Gastrocnemius medialis (tissue), 4 donors: Measurements from ENCODE around the gene C1QTNF1. TPM values are rescaled to one million over a fixed set of nuclear protein-coding genes. Genes with fewer than 3 reads are reported as not detected.
A peak's percentile ranks its signal among the peaks of the same experiment; 100 is the strongest.

Experiments
- ATAC-seq, 2 donors: fragments of 150-250 bp; one replicate each; pipeline ENCODE4 v1.9.1; 2016
- DNase-seq, 2 donors: peaks; one replicate each; pipeline ENCODE4 v3.0.0-alpha.2; 2019
- H3K27ac ChIP-seq, 4 donors: fragments of 200-600 bp; sonication (generic); 1 replicate in 1 of 4; 2 replicates in 3 of 4; pipeline ENCODE4 v1.5.1; 2016 to 2018; ENCODE audit warnings: mild to moderate bottlenecking in 2 of 4, moderate library complexity in 1 of 4
- H3K27me3 ChIP-seq, 3 donors: fragments of 200-600 bp; sonication (generic) in 2 of 3; 1 replicate in 1 of 3; 2 replicates in 2 of 3; pipeline versions ENCODE4 v1.5.1 to v1.6.0; 2016 to 2019; ENCODE audit warnings: mild to moderate bottlenecking in 1 of 3, moderate library complexity in 1 of 3
- H3K36me3 ChIP-seq, 2 donors: fragments of 200-600 bp; sonication (generic) in 1 of 2; one replicate each; pipeline ENCODE4 v1.5.1; 2017 to 2018
- H3K4me1 ChIP-seq, 2 donors: fragments of 200-600 bp; sonication (generic) in 1 of 2; one replicate each; pipeline ENCODE4 v1.5.1; 2016 to 2017; ENCODE audit warnings: mild to moderate bottlenecking in 2 of 2
- H3K4me3 ChIP-seq, 4 donors: fragments of 200-600 bp; sonication (generic) in 3 of 4; 1 replicate in 1 of 4; 2 replicates in 3 of 4; pipeline ENCODE4 v1.5.1; 2016 to 2019; ENCODE audit warnings: mild to moderate bottlenecking in 2 of 4
- H3K9me3 ChIP-seq, 3 donors: fragments of 200-600 bp; sonication (generic) in 2 of 3; 1 replicate in 1 of 3; 2 replicates in 2 of 3; pipeline ENCODE4 v1.5.1; 2016 to 2019
- CTCF ChIP-seq, 5 experiments: fragments of 450-650 bp in 3 of 5; fragments of 200-600 bp in 2 of 5; sonication (generic) in 2 of 5; IDR thresholded peaks in 4 of 5; conservative IDR thresholded peaks in 1 of 5; 1 replicate in 4 of 5; 2 replicates in 1 of 5; pipeline ENCODE4 v1.5.1; 2016 to 2019; ENCODE audit warnings: antibody characterized with exemption in 5 of 5, mild to moderate bottlenecking in 3 of 5, moderate library complexity in 3 of 5
- POLR2A ChIP-seq, 2 donors: fragments of 450-650 bp; IDR thresholded peaks; one replicate each; pipeline ENCODE4 v1.6.1; 2017; ENCODE audit warnings: antibody characterized with exemption in 2 of 2, mild to moderate bottlenecking in 2 of 2, moderate library complexity in 2 of 2
- in situ Hi-C, 4 donors: fragments of 200-750 bp; cut with MboI; loops; one replicate each; pipeline versions ENCODE4 v1.15.0 to v1.8.0; 2017; ENCODE audit warnings: low sequenced_read_pairs in 4 of 4
- intact Hi-C: fragments of 100-400 bp; cut with DNase I; formaldehyde crosslinking; loops from one replicate; pipeline ENCODE4 v1.15.1; 2023; ENCODE audit warnings: low total_unique reads
- total RNA-seq, 4 donors: library from RNA; depleted of rRNA; stranded (reverse); fragments of >200 nt; gene quantifications; one replicate each; pipeline versions ENCODE4 v1.1.0 to v1.2.3, GENCODE V29; 2016

Gene C1QTNF1
- 10 to 100 TPM; 11.1 to 38.6 (median 21.2) TPM for total RNA-seq

- H3K27me3 ChIP-seq, result no peaks in the 10 kb centered on the region
- no peaks in the 10 kb centered on the region for H3K36me3 ChIP-seq
- DNase-seq, result peak in 1 of 2 donors; percentile 37
- H3K4me3 ChIP-seq, result peak within 1 kb of the TSS; percentile 59 to 79 (median 64)
- peaks cover 62 to 78% of the 10 kb centered on the region in 2 donors for H3K4me1 ChIP-seq
- peak within 1 kb of the TSS; percentile 63 to 83 (median 78) for H3K27ac ChIP-seq
- H3K9me3 ChIP-seq, result no peaks in the 10 kb centered on the region
- peak in 1 of 2 donors; percentile 13 for ATAC-seq
- TF ChIP-seq CTCF (IDR thresholded peaks at IDR 0.05 in 4 of 5, conservative IDR thresholded peaks at IDR 0.05 in 1 of 5) (peak; percentile 48 to 73 (median 55)), POLR2A (IDR thresholded peaks at IDR 0.05) (peak; percentile 13 to 37)
- intact Hi-C loops, result loop anchor here (5.0 kb wide), 2 partner anchors 53 to 1098 kb away; no protein-coding TSS in a partner anchor
- in situ Hi-C loops, result no loop called here
These were observed at the start of gene C1QTNF1 for GRCh38 chr17:79023886-79024771. TSS of gene C1QTNF1 (plus strand) at chr17:79024169. CDS start at chr17:79043969, 19,800 bp downstream.

- Histone ChIP-seq H3K36me3 (no peaks in the 10 kb centered on the region), H3K27ac (peak overlapping the region; percentile 27 to 71 (median 48)), H3K27me3 (no peaks in the 10 kb centered on the region), H3K4me1 (peaks cover 26 to 32% of the 10 kb centered on the region in 2 donors), H3K9me3 (no peaks in the 10 kb centered on the region), H3K4me3 (peak overlapping the region in 1 of 4 donors; percentile 13)
- peak; percentile 55 to 84 for DNase-seq
- intact Hi-C loops, result loop anchor here (5.0 to 10.0 kb wide), 2 partner anchors 43 to 480 kb away; no protein-coding TSS in a partner anchor
- no peak for TF ChIP-seq CTCF (IDR thresholded peaks at IDR 0.05 in 4 of 5, conservative IDR thresholded peaks at IDR 0.05 in 1 of 5)
- TF ChIP-seq POLR2A (IDR thresholded peaks at IDR 0.05), result no peak
- ATAC-seq, result peak; percentile 76 to 82
- in situ Hi-C loops, result no loop called here
These were observed 49.1 kb upstream of the C1QTNF1 start for GRCh38 chr17:78974635-78975591.

GRCh38 chr17:78976907-78977680, 46.9 kb upstream of the C1QTNF1 start:
- in situ Hi-C loops (no loop called here), intact Hi-C loops (loop anchor here (5.0 to 10.0 kb wide), 2 partner anchors 45 to 482 kb away; no protein-coding TSS in a partner anchor)
- TF ChIP-seq POLR2A (IDR thresholded peaks at IDR 0.05) (no peak), CTCF (IDR thresholded peaks at IDR 0.05 in 4 of 5, conservative IDR thresholded peaks at IDR 0.05 in 1 of 5) (no peak)
- Histone ChIP-seq H3K27me3 (no peaks in the 10 kb centered on the region), H3K27ac (peak overlapping the region in 1 of 4 donors; percentile 43), H3K4me1 (peaks cover 23 to 29% of the 10 kb centered on the region in 2 donors), H3K9me3 (no peaks in the 10 kb centered on the region), H3K4me3 (no peak overlapping the region), H3K36me3 (no peaks in the 10 kb centered on the region)
- DNase-seq, result no peak
- ATAC-seq, result no peak

- in situ Hi-C loops, result no loop called here
- peak overlapping the region in 1 of 4 donors; percentile 43 for H3K27ac ChIP-seq
- intact Hi-C loops, result loop anchor here (5.0 to 10.0 kb wide), 2 partner anchors 45 to 483 kb away; no protein-coding TSS in a partner anchor
- TF ChIP-seq CTCF (IDR thresholded peaks at IDR 0.05 in 4 of 5, conservative IDR thresholded peaks at IDR 0.05 in 1 of 5) (no peak), POLR2A (IDR thresholded peaks at IDR 0.05) (no peak)
- ATAC-seq, result no peak
- DNase-seq, result no peak
- no peak overlapping the region for H3K4me3 ChIP-seq
- H3K36me3 ChIP-seq, result no peaks in the 10 kb centered on the region
- H3K9me3 ChIP-seq, result no peaks in the 10 kb centered on the region
- H3K27me3 ChIP-seq, result no peaks in the 10 kb centered on the region
- H3K4me1 ChIP-seq, result peaks cover 23 to 29% of the 10 kb centered on the region in 2 donors
These were observed 46.4 kb upstream of the C1QTNF1 start for GRCh38 chr17:78977681-78977943.
